ENCODE results near the gene NCAPG2.

DNA sequence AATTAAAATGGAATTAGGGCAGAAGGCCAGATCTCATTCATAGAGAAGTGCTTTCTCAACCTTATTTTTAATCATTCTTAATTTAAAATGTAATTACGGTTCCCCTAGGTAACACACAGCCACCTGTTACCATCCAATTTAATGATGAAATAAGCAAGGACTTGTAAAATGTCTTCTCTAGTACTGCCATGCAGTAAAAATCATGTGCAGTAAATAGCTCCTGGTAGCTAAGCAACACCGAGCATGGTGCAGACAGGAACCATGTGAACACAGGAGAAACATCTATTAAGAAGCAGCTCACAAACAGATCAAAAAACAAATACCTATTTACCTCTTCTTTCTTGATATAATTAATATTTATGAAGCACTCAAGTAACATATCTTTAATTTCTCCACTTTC, 15.1 kb downstream of the NCAPG2 start:
- TF ChIP-seq CTCF (IDR thresholded peaks at IDR 0.05) (no peak), POLR2A (IDR thresholded peaks at IDR 0.05) (no peak)
